Stimulated activated CD8-positive, alpha-beta memory T cell treated with anti-CD3 and anti-CD28 coated beads, Interleukin-4, amount 100 ng/mL, for 4 hours (primary cell): ENCODE data around the gene MACROD2.

ENCODE experiments used
- DNase-seq, 2 donors: peaks; one replicate each; pipeline ENCODE4 v3.0.0-alpha.2; 2020; ENCODE audit warnings: low read depth in 2 of 2, low spot score in 1 of 2

MACROD2 gene

GRCh38 chr20:14062171-14062570 lies 66.9 kb downstream of the MACROD2 start:
- DNase-seq: no peak

GRCh38 chr20:14062786-14063185 lies 67.5 kb downstream of the MACROD2 start:
- no peak for DNase-seq

- no peak for DNase-seq
These were observed 69.0 kb downstream of the MACROD2 start for GRCh38 chr20:14064333-14064732.

DNA sequence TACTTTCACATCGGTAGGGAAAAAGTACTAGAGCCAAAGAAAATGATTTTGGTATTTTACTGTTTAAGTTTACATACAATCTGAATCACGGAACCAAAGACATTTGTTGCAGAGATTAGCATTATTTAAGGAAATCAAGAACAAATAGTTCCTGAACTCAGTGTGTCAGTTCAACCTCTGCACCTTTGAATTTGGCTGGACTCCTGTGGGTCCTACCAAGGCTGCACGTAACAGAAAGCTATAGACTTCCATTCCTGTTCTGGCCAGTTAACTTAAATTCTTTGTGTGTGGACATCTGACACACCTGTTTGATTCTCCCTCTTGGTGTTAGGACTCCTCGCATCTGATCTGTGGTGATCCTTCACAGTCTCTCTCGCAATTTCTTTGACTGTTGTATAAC lies 69.6 kb downstream of the MACROD2 start:
- no peak for DNase-seq

DNA sequence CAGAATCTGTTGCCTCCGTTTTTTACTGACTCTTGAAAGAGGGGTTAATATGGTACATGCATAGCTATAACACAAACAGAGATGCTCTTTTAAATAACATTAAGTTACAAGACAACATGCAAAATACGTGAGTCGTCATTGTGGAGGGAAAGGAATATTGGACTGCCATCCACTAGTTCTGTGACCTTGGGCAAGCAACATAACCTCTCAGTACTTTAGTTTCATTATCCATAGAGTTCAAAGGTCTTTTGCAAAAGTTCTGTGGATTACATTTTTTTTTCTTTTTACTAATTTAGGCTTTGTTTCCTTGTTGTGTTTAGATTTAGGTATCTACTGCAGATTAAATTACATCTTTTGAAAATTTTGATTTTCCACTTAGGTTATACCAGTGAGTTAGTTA lies 70.5 kb downstream of the MACROD2 start:
- DNase-seq: no peak

- no peak for DNase-seq
These were observed 72.3 kb downstream of the MACROD2 start for GRCh38 chr20:14067603-14068002.

DNA sequence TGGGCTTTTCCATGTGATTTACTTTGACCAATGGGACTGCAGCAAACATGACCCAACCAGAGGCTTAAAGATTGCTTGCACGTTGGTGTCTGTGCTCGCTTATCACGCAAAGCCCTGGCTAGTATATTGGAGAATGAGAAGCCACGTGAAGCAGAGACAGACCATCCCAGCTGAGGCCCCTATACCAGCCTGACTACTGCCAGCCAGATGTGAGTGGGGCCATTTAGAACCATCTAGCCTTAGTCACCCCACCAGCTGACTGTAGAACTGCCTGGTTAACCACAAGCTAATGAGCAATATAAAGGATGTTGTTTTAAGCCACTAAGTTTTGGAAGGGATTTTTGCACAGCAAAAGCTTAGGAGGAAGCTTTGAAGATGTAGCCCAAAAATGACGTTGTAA lies 74.5 kb downstream of the MACROD2 start:
- DNase-seq: no peak

- DNase-seq: no peak
These were observed 98.3 kb downstream of the MACROD2 start for GRCh38 chr20:14093652-14094051.

DNA sequence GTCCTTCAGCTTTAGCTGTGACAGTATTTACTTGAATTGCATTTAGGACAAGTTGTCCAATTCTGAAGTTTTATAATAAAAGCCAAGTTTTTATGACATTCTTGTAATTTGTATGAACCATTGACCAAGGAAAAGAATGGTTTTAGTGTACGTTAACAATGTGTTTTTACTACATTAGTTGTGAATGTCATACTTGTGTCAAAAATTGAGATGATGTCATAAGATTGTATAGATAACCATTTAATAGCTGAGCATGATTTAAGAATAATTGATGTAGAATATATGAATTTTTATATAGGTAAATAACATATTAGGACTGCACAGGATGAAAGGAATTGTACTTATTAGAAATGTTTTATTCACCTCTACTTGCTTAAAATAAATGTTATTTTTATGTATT lies 102.9 kb downstream of the MACROD2 start:
- no peak for DNase-seq

- no peak for DNase-seq
These were observed 118.1 kb downstream of the MACROD2 start for GRCh38 chr20:14113416-14113815.

DNA sequence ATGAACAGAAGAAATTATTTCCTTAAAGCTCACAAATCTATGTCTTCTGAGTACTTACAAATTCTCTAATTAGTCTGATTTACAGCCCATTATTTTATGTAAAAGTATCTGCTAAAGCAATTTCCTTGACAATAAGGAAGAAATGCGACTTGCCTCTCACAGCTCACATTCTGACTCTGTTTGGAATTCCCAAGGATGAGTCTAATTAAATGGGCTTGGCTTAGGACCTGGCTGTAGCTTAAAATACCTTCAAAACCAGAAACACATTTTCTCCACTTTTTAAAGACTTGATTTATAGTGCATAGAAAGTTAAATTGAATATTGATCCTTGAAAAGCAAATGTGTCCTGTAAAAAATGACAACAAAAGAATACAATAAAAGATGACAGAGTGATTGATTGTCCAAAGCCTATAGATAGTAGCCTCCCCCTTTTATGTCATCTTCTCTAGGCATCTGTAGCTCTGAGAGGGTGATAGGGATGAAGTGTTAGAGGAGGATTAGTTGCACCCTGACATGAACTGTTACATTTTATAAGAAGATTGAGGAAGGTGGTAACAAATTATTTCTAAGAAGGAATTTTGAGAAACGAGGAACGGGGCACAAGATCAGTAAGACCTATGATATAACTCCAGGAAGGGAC lies 118.9 kb downstream of the MACROD2 start:
- no peak for DNase-seq

- DNase-seq: no peak
These were observed 120.7 kb downstream of the MACROD2 start for GRCh38 chr20:14116037-14116436.

DNA sequence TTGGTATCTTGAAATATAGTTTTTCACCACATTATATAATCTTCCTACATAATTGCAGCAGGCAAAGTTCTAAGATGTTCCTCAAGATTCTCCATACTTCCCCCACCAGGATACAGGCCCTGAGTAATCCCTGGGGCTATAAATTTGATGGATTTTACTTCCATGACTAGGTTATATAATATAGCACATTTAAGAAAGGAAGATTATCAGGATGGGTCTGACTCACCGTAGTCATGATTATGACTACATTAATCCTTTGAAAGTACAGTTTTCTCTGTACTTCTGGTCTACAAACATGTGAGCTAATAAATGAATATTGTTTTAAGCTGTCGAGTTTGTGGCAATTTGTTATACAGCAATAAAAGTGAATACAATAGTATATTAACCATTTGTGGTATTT lies 122.5 kb downstream of the MACROD2 start:
- DNase-seq: no peak

- DNase-seq: no peak
These were observed 131.5 kb downstream of the MACROD2 start for GRCh38 chr20:14126856-14127255.

DNA sequence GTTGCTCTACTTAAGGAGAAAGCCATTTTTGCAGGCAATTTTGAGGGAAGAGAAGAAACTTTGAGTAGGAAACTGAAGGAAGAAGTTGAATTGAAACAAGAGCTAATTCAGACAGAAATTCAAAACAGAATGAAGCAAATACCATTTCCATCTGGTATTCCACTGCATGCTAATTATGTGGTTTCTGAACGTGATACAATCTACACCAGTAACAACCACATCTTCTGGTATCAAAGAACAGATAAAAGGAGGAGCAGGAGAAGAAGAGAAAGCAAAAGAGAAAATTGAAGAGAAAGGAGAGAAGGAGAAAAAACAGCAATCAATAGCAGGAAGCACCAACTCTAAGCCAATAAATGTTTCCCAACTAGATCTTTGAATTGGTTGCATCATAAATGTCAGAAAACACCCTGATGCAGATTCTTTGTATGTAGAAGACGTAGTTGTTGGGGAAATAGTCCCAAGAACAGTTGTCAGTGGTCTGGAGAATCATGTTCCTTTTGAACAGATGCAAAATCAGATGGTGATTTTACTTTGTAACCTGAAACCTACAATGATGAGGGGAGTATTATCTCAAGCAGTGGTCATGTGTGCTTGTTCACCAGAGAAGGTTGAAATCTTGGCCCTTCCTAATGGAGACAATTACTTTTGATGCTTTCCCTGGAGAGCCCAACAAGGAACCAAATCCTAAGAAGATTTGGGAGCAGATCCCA lies 132.4 kb downstream of the MACROD2 start:
- DNase-seq: no peak

GRCh38 chr20:14134004-14134403 lies 138.7 kb downstream of the MACROD2 start:
- no peak for DNase-seq

DNA sequence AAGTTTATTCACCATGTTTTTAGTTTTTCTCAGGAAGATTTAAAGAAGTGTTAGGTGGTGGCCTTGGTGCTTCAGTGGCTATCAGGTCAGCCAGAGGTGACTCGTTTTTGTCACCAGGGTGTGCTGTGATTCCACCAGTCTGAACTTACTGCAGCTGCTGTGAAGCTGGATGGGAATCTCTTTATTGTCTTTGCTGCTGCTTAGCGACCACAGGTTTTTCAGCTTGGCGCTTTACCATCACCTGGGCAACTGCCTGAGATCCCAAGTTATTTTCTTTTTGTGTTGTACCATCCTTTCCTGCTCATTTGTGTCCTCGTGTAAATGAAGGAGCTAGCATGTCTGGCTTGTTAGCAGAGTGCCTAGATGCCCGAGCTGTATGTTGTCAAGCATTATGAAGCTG lies 146.9 kb downstream of the MACROD2 start:
- DNase-seq: no peak

DNA sequence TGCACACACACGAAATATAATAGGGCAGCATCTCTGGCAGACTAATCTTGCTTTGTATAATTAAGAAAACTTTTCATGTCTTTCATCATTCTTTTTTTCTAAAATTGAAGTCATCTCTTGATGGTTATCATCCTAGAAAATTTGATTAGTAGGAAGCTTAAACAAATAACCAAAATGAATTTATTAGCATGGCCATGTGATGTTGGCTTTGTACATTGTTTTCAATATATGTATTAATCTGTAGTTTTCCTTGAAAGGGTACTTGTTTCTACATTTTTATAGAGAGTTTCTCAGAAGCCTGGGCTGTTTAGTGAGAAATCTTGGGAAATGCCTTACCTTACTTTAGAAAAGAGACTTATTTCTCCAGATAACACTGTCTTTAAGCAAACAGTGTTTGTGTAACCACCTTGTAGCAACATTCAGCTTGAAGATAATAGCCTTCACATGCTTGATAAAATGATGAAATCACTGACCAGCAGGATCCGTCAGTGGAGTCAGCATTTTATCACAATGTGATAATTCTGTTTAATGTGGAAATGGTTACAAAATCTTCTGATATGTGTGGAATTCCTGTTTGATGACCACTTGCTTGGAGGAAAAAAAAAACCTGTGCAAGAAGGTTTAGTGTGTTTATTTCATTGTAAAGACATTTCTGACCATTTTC lies 147.8 kb downstream of the MACROD2 start:
- no peak for DNase-seq

GRCh38 chr20:14148042-14148441 lies 152.7 kb downstream of the MACROD2 start:
- no peak for DNase-seq

GRCh38 chr20:14155361-14155760 lies 160.0 kb downstream of the MACROD2 start:
- no peak for DNase-seq

- DNase-seq: no peak
These were observed 183.2 kb downstream of the MACROD2 start for GRCh38 chr20:14178528-14178927.

DNA sequence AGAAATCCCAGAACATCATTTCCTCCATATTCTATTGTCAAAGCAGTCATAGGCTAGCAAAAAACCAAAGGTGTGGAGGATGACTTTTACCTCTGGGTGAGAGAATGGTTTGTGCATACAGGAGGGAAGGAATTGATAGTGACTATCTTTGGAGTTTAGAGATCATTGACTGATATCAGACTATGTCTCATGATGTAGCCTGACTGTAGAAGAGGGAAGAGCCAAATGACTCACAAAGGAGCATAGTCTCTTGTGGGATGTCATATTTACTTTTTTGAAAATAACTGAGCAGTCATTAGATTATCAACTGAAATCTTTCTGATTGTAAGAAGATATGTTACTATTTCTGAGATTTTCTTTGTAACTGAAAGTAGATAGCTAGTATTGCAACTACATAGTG lies 183.6 kb downstream of the MACROD2 start:
- no peak for DNase-seq
